HG03175 (cell line): ENCODE data around the gene MMP27.
"Not testable (repeated sequence)": the region's sequence is repeated elsewhere in the genome, so short reads cannot be mapped to it uniquely, and the experiment has no call there.

Experiments
- ATAC-seq: cut with Tn5 transposase; IDR thresholded peaks from one replicate; pipeline ENCODE4 v1.9.1; 2021; ENCODE audit warnings: mild to moderate bottlenecking, moderate library complexity; ENCODE audit not compliant: unreplicated experiment

The MMP27 gene, protein sequence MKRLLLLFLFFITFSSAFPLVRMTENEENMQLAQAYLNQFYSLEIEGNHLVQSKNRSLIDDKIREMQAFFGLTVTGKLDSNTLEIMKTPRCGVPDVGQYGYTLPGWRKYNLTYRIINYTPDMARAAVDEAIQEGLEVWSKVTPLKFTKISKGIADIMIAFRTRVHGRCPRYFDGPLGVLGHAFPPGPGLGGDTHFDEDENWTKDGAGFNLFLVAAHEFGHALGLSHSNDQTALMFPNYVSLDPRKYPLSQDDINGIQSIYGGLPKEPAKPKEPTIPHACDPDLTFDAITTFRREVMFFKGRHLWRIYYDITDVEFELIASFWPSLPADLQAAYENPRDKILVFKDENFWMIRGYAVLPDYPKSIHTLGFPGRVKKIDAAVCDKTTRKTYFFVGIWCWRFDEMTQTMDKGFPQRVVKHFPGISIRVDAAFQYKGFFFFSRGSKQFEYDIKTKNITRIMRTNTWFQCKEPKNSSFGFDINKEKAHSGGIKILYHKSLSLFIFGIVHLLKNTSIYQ

DNA sequence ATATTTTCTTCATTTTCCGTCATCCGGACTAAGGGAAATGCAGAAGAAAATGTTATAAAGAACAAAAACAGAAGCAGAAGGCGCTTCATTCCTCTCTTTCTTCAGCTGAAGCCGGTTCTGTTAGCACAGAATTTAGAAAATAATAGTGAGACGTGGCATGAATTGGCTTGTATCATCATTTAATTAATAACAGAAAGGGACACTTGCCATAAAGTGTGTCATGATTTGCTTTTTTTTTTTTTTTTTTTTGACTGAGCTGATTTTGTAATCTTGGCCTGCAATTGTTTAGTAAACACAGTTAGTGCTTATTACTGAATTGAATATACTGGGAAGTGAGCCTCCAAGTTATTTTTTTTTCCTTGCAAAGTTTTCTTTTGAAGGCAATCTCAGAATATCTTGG is at the start of gene MMP27:
Gene MMP27 (minus strand): TSS at position 144 of the 400 bp plus-strand sequence. CDS start 55 bp downstream, at position 89.
- ATAC-seq, result no peak

DNA sequence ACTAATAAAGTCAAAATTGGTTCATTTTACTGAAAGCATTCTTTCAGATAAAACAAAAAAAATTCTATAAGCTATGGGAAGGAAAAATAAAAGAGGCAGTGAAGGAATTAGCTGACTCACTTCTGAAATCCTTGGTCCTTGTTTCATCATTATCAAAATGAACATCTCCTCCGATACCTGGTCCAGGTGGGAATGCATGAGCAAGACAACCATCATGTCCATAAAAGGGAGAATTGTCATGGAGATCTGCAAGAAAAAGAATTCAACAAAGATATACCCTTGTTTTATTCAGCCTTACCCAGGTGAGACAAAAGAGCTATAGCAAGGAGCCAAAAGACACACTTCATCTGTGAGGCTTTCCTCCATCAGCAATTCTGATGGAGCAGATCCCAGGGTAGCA is 47.7 kb upstream of the MMP27 start:
- no peak for ATAC-seq

DNA sequence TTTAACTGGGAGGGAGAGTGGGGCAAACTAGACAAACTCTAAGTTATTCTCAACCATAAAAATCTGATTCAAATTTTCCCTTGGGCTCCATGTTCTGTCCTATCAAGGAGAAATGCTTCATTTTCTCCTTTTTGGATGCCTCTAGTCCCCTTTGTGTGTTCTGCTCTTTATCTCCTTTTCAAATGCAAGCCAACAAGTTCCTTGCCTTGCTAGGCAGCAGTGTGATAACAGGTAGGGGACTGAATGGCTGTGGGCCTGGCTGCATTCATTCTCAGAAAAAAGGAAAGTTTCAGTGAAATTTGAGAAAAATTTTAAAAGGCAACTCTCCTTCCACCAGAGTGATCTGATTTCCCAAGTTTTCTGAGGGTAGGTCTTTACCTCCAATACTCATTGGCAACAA is 46.1 kb upstream of the MMP27 start:
- ATAC-seq, result no peak

DNA sequence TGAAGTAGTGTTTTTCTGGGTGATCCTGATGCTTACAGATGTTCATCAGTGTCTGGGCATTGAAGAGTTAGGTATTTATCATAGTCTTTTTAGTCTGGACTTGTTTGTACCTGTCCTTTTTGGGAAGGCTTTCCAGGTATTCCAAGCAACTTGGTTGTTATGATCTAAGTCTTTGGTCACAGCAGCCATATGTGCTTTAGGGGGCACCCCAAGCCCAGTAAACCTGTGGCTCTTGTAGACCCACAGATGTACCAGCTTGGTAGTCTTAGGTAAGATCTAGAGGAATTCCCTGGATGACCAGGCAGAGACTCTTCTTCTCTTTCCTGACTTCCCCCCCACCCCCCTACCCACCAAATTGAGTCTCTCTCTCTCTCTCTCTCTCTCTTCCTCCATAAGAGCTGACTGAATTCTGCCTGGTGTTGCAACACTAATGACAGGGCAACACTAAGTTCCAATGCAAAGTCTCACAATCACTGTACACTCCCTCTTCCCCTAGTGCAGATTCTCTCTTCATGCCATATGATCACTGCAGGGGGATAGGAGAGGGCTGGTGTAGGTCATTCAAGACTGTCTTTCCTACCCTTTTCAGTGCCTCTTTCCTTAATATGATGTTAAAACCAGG is 43.6 kb upstream of the MMP27 start:
- ATAC-seq, result no peak

DNA sequence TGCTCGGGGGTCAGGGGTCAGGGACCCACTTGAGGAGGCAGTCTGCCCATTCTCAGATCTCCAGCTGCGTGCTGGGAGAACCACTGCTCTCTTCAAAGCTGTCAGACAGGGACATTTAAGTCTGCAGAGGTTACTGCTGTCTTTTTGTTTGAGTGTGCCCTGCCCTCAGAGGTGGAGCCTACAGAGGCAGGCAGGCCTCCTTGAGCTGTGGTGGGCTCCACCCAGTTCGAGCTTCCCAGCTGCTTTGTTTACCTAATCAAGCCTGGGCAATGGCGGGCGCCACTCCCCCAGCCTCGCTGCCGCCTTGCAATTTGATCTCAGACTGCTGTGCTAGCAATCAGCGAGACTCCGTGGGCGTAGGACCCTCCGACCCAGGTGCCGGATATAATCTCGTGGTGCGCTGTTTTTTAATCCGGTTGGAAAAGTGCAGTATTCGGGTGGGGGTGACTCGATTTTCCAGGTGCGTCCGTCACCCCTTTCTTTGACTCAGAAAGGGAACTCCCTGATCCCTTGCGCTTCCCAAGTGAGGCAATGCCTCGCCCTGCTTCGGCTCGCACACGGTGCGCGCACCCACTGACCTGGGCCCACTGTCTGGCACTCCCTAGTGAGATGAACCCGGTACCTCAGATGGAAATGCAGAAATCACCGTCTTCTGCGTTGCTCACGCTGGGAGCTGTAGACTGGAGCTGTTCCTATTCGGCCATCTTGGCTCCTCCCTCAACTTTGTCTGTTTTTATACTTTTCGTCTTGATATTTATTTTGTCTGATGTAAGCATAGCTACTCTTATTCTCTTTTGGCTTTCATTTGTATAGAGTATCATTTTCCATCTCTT is 41.4 kb upstream of the MMP27 start:
- not testable (repeated sequence) for ATAC-seq

DNA sequence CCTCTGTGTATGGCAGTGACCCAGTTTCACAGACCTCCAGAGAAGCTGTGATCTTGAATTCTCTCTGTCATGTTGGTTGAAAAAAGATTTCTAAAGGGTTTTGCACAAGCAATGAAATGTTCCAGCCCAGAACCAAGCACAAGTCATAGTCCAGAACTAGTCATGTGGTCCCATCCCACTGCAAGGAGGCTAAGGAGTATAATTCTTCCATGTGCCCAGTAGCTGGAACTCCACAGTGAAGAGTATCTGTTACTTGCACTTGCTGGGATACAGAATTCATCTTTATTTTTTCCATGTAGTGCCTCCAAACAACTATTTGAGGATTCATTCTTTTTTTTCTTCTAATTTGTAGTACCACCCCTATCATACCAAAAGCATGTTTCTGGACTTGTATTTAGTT is 29.1 kb upstream of the MMP27 start:
- no peak for ATAC-seq

DNA sequence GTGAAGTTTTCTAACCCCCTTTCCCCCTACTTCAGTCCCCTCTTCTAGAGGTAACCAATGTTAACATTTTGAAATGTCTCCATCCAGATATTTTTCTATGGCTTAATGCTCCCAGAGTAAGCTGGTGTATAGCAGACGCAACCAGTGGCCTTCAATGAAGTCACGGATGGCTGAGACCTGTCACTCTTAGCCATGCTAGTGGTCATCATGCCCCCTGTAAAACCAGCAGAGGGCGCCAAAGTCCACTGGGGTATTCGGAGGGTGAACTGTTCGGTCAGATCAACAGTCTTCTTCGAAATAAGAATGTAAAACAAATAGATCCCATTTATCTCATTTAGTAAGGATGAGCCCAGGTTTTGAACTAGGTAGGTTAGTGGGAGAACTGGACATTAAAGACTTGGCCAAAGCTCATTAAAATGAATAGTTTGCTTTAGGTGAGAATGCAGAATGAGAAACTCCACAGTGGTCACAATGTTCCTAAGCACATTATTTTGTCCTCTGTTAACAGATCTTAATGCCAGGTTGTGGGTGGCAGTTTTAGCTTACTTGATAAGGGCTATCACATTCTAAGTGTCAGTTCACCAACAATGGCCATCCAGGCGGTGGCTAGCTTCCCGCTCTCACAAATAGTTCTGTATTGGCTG is 27.8 kb upstream of the MMP27 start:
- ATAC-seq, result peak; percentile 89

DNA sequence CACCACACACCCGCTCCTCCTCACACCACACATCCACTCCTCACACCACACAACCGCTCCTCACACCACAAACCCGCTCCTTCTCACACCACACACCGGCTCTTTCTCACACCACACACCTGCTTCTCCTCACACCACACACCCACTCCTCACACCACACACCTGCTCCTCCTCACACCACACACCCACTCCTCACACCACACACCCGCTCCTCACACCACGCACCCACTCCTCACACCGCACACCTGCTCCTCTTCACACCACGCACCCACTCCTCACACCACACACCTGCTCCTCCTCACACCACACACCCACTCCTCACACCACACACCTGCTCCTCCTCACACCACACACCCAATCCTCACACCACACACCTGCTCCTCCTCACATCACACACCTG is 25.4 kb upstream of the MMP27 start:
- ATAC-seq, result not testable (repeated sequence)

DNA sequence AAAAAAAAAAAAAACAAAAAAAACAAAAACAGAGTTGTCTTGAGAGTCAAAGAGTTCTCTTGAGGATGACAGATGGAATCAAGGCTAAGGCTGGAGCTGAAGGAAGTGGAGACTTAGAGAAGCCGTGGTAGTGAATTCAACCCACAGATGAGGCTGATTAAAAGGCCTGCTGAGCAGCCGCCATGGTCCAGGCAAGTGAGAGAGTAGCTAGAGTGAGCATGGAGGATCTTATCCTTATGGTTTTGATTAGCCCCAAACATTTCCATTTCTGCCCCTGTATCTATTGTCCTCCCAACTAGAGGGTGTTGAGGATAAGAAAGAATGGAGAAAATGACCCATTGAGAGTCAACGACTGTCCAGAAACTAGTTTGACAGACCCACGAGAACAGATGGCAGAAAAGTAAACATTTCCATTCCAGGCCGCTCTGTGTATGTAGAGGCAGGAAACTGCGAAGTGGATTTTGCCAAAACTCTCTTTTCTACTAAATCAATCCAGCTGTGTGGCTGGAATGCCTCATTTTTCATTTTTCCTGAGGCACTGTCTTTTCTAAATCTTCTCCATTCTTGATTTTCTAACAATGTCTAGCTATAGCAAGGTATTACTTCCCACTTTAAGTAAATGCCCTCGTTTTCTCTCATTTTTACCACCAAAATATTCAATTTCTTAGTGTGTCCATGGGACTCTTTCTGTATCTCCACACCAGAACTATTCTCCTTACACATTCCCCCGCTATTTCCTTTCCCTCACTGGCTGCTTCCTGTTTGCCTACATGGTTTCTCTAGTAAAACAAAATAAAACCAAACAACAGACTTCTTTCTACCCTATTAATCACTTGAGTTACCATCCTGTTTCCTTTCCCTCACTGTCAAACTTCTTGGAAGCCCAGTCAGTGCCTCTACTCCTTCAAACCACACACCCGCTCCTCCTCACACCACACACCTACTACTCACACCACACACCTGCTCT is 24.6 kb upstream of the MMP27 start:
- no peak for ATAC-seq

DNA sequence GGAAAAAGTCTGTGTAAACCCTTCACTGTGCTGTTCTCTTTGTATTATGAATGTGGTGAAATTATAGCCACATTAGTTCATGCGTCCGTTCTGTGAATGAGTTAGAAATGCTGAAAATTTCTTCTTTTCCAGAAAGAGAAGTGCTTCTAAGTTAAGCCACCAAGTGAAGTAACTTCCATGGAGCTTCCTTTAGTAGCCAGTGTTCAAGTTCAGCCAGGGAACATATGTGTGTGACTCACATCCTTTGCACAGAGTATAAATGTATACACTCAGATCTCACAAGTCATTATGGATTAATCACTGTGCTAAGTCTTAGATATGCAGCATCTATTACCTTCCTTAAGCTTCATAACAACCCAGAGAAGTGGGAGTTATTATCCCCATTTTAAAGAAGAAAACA is 22.3 kb upstream of the MMP27 start:
- ATAC-seq, result no peak

DNA sequence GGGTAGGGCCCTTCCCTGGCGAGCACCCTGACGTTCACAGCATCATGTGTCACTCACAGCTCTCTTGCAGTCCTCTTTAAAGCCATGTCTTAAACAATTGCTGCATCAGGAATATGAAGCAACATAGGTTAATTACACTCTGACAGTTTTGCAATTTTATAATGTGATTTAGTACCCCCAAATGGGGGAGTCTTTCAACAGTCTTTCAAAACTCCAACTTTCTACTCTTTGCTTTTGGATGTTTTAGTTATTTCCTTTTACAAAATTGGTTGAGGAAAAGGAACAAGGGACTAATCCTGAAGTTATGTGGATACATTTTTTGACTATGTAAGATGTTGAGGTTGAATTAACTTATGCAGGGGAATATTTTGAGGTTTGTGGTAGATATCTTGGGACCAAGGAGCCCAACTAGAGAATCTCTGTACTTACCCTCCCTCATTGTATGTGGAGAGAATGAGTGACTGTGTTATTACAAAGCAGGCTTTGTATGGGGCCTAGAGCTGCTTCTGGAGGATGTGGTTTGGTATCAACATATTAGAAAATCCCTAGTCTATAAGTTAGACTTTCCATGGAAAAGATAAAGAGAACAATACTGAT is 19.4 kb upstream of the MMP27 start, which contains the start of gene MMP8:
Gene MMP8 (minus strand): TSS at position 51 of the 597 bp plus-strand sequence. CDS start 99 bp downstream, outside the sequence.
- ATAC-seq, result no peak

DNA sequence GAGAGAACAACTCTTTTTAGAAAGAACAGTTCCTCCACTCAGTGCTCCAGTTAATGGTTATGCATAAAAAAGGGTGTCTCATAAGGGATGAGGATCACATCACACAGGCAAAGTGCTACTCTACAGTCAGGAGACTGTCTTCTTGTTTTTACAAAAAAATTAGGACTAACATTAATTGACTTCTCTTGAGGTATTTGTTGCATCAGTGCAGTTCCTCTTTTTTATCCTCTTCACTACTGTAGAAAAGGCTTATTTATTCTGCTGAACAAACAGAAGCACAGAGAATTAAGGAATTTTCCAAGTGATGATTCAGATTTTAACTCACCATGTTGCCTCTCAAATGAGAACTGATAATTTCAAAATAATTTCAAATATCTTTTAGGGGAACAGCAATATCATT is 17.3 kb upstream of the MMP27 start:
- ATAC-seq, result no peak

DNA sequence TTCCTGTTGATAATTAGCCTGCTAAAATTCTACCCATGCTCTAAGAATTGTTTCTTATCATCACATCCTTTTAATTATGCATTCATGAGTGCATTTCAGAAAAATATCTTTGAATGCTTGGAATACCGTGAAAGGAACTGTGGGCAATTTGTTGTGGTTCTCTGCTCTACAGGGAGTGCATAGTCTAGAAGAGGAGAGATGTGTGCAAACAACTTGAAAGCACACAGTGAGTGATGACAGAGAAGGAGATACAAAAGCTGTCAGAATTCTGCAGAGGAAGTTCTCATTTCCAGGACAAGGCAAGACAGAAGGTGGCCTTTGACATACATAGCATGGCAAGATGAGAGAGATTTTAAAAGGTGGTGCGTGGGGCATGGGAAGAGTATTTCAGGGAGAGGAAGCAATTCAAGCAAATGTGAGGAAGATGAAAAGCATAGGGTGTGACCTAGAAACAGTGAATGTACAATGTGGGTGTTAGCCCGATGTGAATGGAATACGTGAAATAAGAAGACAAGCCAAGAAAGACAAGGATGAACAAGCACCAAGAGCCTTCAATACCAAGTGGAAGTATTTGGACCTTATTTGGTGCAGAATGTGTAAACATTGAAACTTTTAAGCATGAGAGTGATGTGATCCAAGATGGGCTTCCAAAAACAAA is 14.2 kb upstream of the MMP27 start:
- no peak for ATAC-seq

DNA sequence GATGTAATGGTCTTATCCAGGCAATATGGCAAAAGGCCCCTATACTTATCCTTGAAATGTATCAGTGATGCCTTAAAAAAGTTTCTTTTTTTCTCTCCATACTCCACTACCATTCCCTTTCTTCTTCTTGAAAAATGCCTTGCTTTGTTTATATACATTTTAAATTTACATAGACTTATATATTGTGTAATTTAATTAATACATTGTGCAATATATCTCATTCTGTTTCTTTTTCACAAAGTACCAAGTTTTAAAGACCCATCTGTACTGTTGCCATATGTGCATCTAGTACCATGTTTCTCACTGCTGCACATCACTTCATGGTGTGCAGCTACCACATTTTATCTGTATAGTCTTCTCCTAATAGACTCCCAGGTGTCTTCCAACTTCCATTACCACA is 11.7 kb upstream of the MMP27 start:
- ATAC-seq, result no peak

DNA sequence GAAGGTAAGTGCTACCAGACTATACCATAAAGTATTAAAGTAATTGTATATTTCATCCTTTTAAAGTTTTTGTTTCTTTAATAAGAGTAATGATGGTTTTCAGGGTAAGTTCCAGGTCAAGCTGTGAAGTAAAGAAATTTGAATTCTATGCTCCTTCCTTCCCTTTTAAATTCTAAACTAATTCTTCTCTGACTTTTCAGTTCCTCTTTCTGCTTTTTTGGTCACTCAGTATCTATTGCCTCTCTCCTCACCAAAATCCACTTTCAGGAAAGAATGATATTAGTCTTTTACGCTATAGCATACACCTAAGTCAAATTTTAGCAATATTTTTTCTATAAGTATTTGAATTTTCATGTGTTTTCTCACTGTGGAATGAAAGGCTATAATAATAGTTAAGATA is 11.0 kb upstream of the MMP27 start:
- ATAC-seq, result peak; percentile 80

DNA sequence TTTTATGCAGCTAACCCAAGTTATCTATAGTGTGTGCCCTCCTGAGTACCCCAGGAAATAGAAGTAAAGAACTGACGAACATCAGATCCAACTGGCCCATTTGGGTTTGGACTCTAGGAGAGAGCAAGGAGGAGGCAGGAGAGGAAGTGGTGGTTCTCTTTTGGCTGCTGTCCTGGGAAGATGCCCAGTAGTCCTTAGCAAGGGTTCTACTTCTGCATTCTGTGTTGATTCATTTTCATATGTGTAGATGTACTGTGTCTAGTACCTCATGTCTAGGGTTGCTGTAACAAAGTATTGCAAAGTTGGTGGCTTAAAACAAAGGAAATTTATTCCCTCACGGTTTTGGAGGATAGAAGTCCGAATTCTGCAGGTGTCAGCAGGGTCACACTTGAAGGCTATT is 6.6 kb upstream of the MMP27 start:
- ATAC-seq, result no peak

DNA sequence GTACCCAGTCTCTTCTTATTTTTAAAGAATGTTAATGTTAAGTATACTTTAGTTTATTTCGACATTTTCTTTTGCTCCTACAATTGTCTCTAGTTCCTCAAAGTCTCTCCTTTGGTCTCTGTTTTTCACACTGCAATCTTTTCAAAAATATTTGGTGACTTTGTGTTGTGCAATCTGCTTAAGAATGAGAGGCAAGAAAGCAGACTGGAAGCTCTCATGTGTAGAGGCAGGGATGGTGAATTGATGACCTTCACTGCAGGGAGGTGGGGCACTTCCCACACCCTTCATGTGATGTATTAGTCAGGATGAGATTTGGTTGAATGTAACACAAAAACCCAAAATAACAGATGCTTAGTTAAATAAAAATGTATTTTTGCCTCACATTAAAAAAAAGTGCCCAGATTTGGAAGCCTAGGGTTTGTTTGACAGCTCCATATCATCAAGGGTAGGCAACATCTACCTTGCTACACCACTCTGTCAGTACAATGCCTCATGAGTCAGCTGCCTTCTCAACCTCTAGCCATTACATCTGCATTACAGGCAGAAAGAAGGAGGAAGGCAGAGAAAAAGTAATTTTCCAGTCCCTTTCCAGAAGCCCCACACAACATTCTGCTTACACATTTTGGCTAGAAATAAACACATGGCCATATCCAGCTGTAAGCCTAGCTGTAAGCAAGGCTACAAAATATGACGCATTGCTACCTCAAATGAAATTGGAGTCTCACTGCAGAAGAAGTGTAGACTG is 3.8 kb upstream of the MMP27 start:
- no peak for ATAC-seq

DNA sequence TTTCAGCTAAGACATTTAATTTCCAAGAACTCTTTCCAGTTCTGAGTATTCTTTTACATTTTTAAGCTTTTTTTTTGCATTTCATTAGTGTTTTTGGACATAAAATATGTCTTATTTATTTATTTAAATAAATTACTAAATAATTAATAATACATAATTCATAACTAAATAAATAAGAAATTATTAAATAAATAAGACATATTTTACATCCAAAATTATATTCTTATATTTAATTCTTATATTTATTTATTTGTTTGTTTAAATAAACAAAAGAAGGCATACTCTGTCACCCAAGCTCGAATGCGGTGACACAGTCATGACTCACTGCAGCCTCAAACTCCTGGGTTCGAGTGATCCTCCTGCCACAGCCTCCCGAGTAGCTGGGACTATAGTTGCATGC is 3.1 kb upstream of the MMP27 start:
- no peak for ATAC-seq
